ENCODE data around the gene ZBTB16.

ZBTB16 gene

GRCh38 chr11:114283422-114283821, 223.9 kb downstream of the ZBTB16 start:
- no peak for DNase-seq (ENCODE audit: low read depth)

GRCh38 chr11:114284021-114284420, 224.5 kb downstream of the ZBTB16 start:
- no peak for DNase-seq (ENCODE audit: low read depth)

- no peak for DNase-seq (ENCODE audit: low read depth)
These were observed 225.4 kb downstream of the ZBTB16 start for GRCh38 chr11:114284914-114285313.

GRCh38 chr11:114285599-114285998, 226.1 kb downstream of the ZBTB16 start:
- peak; percentile 56 for DNase-seq (ENCODE audit: low read depth)

- DNase-seq (ENCODE audit: low read depth), result no peak
These were observed 226.7 kb downstream of the ZBTB16 start for GRCh38 chr11:114286229-114286628.

- DNase-seq (ENCODE audit: low read depth), result no peak
These were observed 227.6 kb downstream of the ZBTB16 start for GRCh38 chr11:114287154-114287553.

GRCh38 chr11:114288136-114288535, 228.6 kb downstream of the ZBTB16 start:
- DNase-seq (ENCODE audit: low read depth), result no peak

- no peak for DNase-seq (ENCODE audit: low read depth)
These were observed 230.3 kb downstream of the ZBTB16 start for GRCh38 chr11:114289779-114290178.

GRCh38 chr11:114290503-114291235, 231.2 kb downstream of the ZBTB16 start:
- DNase-seq (ENCODE audit: low read depth), result peak; percentile 45

- peak; percentile 57 for DNase-seq (ENCODE audit: low read depth)
These were observed 231.9 kb downstream of the ZBTB16 start for GRCh38 chr11:114291381-114291780.

GRCh38 chr11:114291842-114292680, 232.6 kb downstream of the ZBTB16 start:
- DNase-seq (ENCODE audit: low read depth), result peak; percentile 86

- peak; percentile 33 for DNase-seq (ENCODE audit: low read depth)
These were observed 233.7 kb downstream of the ZBTB16 start for GRCh38 chr11:114293201-114293711.

- peak; percentile 90 for DNase-seq (ENCODE audit: low read depth)
These were observed 236.4 kb downstream of the ZBTB16 start, which contains the start of gene NNMT for GRCh38 chr11:114295676-114296604. Gene NNMT (plus strand): TSS chr11:114296399. CDS start chr11:114296557, 158 bp downstream.

GRCh38 chr11:114296605-114297372, 237.3 kb downstream of the ZBTB16 start:
- DNase-seq (ENCODE audit: low read depth), result peak; percentile 66

- DNase-seq (ENCODE audit: low read depth), result peak; percentile 18
These were observed 238.5 kb downstream of the ZBTB16 start for GRCh38 chr11:114297806-114298709.

- no peak for DNase-seq (ENCODE audit: low read depth)
These were observed 239.2 kb downstream of the ZBTB16 start for GRCh38 chr11:114298710-114299109.

All from ELR (cell line).